K562 (cell line): ENCODE results near the gene C1RL. TPM values are rescaled to one million over a fixed set of nuclear protein-coding genes. Genes with fewer than 3 reads are reported as not detected.

ENCODE experiments used
- ATAC-seq: fragments of 200-7000 bp; cut with Tn5 transposase; 3 replicates; pipeline ENCODE4 v1.9.1; 2020; ENCODE audit warnings: moderate library complexity
- BruUV-seq: library from RNA; stranded (reverse); fragments of 400-500 nt; replicated peaks from 2 replicates; lab custom pipeline; 2021; lab: Mats Ljungman, UMichigan
- CTCF ChIA-PET: fragments of 300-600 bp; formaldehyde crosslinking; extraction: SDS; loops from one replicate; lab custom pipeline; 2021; ENCODE audit warnings: low intra/inter-chr PET ratio; lab: Yijun Ruan, JAX
- POLR2A ChIA-PET: fragments of 300-600, 350-650 bp; sonication (Branson Sonifier 250); formaldehyde crosslinking; extraction: SDS; loops from one replicate; lab custom pipeline; 2021; ENCODE audit warnings: antibody characterized with exemption, inconsistent platforms; lab: Yijun Ruan, JAX
- DNase-seq, 4 experiments: peaks; one replicate each; pipeline versions ENCODE4 v3.0.0 to v3.0.0-alpha.2; 2011 to 2018; ENCODE audit warnings: low spot score in 3 of 4, mixed read lengths in 3 of 4; ENCODE audit errors: extremely low read depth in 1 of 4
- FAIRE-seq: peaks from 2 replicates; lab custom pipeline; 2011; peaks lifted over from hg19 to GRCh38; lab: Jason Lieb, UNC
- H2AFZ ChIP-seq: 2 replicates; pipeline ENCODE4 v1.6.0; 2011; ENCODE audit warnings: low read depth, low read length, control low read depth, inconsistent platforms
- H3K27ac ChIP-seq: fragments of 200-600 bp; 3 replicates; pipeline ENCODE4 v1.8.0; 2011; ENCODE audit warnings: low read depth, mild to moderate bottlenecking, control low read depth, inconsistent platforms, low read length, moderate library complexity, mixed read lengths; ENCODE audit errors: extremely low read depth
- H3K27me3 ChIP-seq, 2 experiments: fragments of 300-600 bp in 1 of 2; 2 replicates in 1 of 2; 3 replicates in 1 of 2; pipeline versions ENCODE4 v1.6.0 to v1.8.0; 2011; ENCODE audit warnings: inconsistent platforms in 2 of 2, low read length in 2 of 2, mild to moderate bottlenecking in 1 of 2, mixed read lengths in 1 of 2, moderate library complexity in 1 of 2; ENCODE audit not compliant: control insufficient read depth in 2 of 2, insufficient read depth in 2 of 2
- H3K36me3 ChIP-seq: fragments of 300-600 bp; 3 replicates; pipeline ENCODE4 v1.8.0; 2011; ENCODE audit warnings: mild to moderate bottlenecking, low read length, inconsistent platforms; ENCODE audit not compliant: control insufficient read depth, insufficient read depth
- H3K4me1 ChIP-seq, 2 experiments: fragments of 200-600 bp in 1 of 2; replicated peaks in 1 of 2; 2 replicates in 1 of 2; 3 replicates in 1 of 2; pipeline versions ENCODE4 v1.5.1 to v1.8.0; 2011; ENCODE audit warnings: inconsistent platforms in 2 of 2, low read length in 2 of 2, mild to moderate bottlenecking in 1 of 2, mixed read lengths in 1 of 2, moderate library complexity in 1 of 2; ENCODE audit not compliant: control insufficient read depth in 2 of 2, insufficient read depth in 2 of 2
- H3K4me2 ChIP-seq: 2 replicates; pipeline ENCODE4 v1.6.1; 2011; ENCODE audit warnings: low read length, control low read depth, inconsistent platforms, mixed read lengths; ENCODE audit not compliant: insufficient read depth
- H3K4me3 ChIP-seq: fragments of 200-600 bp; sonication (generic), shearing (Covaris generic); 2 replicates; pipeline ENCODE4 v1.5.1; 2016; ENCODE audit warnings: control low read depth, inconsistent platforms
- H3K79me2 ChIP-seq: fragments of 200-600 bp; 3 replicates; pipeline ENCODE4 v1.8.0; 2011; ENCODE audit warnings: low read length, inconsistent platforms; ENCODE audit not compliant: control insufficient read depth, insufficient read depth
- H3K9ac ChIP-seq, 2 experiments: 2 replicates each; pipeline versions ENCODE4 v1.6.0 to v1.6.1; 2011; ENCODE audit warnings: low read depth in 2 of 2, low read length in 2 of 2, control low read depth in 1 of 2, inconsistent platforms in 1 of 2, mild to moderate bottlenecking in 1 of 2, mixed read lengths in 1 of 2; ENCODE audit not compliant: insufficient read depth in 1 of 2
- H3K9me1 ChIP-seq: one replicate; pipeline ENCODE4 v1.6.0; 2011; ENCODE audit warnings: inconsistent platforms, mild to moderate bottlenecking, low read length, moderate library complexity; ENCODE audit not compliant: control insufficient read depth, insufficient read depth
- H3K9me3 ChIP-seq: replicated peaks from 2 replicates; pipeline ENCODE4 v1.5.1; 2011; ENCODE audit warnings: low read depth, low read length, inconsistent platforms; ENCODE audit not compliant: control insufficient read depth, insufficient read depth
- H4K20me1 ChIP-seq: replicated peaks from 2 replicates; pipeline ENCODE4 v1.6.1; 2011; ENCODE audit warnings: low read length, inconsistent platforms, mixed read lengths; ENCODE audit not compliant: control insufficient read depth, insufficient read depth
- NFRKB ChIP-seq: fragments of 450-650 bp; IDR thresholded peaks from 2 replicates; pipeline ENCODE4 v1.6.1; 2016; ENCODE audit warnings: low read depth
- ZNF175 ChIP-seq: fragments of 200-800 bp; sonication (Bioruptor generic); IDR thresholded peaks from 2 replicates; pipeline ENCODE4 v1.6.1; 2016; ENCODE audit warnings: low read depth, mild to moderate bottlenecking, missing genetic modification characterization, missing compliant biosample characterization
- ZSCAN32 ChIP-seq: fragments of 450-650 bp; formaldehyde crosslinking; IDR thresholded peaks from 2 replicates; pipeline ENCODE4 v1.4.0; 2020; ENCODE audit warnings: mild to moderate bottlenecking, moderate library complexity
- WGBS: fragments of 100-300 bp; shearing (Covaris generic); methylation state at CpG from one replicate; pipeline ENCODE4 v1.1.6; 2016; ENCODE audit warnings: low coverage, mixed read lengths; ENCODE audit not compliant: insufficient coverage; ENCODE audit errors: missing lambda C conversion rate; 5-methylcytosine and 5-hydroxymethylcytosine counted together
- in situ Hi-C: fragments of 300-500 bp; cut with MboI; formaldehyde crosslinking; loops from 4 replicates; pipeline ENCODE4 v1.15.0; 2018; ENCODE audit warnings: inconsistent platforms, mixed read lengths
- intact Hi-C: fragments of 100-400 bp; cut with micrococcal nuclease; formaldehyde crosslinking; loops from 2 replicates; pipeline ENCODE4 v1.14.2; 2022
- polyA plus RNA-seq, 8 experiments: library from polyadenylated mRNA; depleted of rRNA in 4 of 8; stranded (reverse) in 5 of 8; unstranded in 3 of 8; fragments of >200 nt; fragmentation: Nextera tagmentation in 2 of 8; fragmentation: Illumina TruSeq in 1 of 8; extraction: Ambion mirVana in 2 of 8; extraction: Trizol in 1 of 8; gene quantifications; 2 replicates each; pipeline versions ENCODE4 v1.2.1 to v1.2.3, GENCODE V29; 2011 to 2014; ENCODE audit warnings: inconsistent platforms in 1 of 8, missing spikeins in 1 of 8
- total RNA-seq, 7 experiments: library from RNA; depleted of rRNA in 6 of 7; stranded (reverse); fragments of >200 nt in 6 of 7; fragmentation: Illumina TruSeq in 2 of 7; extraction: Trizol in 2 of 7; gene quantifications; 2 replicates each; pipeline versions ENCODE4 v1.2.1 to v1.2.3, GENCODE V29; 2011 to 2021; ENCODE audit warnings: low replicate concordance in 1 of 7
- TF ChIP-seq, protein P1 (sequence below): fragments of 200-400 bp; formaldehyde crosslinking; IDR thresholded peaks from 2 replicates; pipeline ENCODE4 v1.6.1; 2017; ENCODE audit warnings: mild to moderate bottlenecking, low read depth, low read length, moderate library complexity
- TF ChIP-seq, protein P2 (sequence below): fragments of 250-450 bp; sonication (Bioruptor Pico); IDR thresholded peaks from 2 replicates; pipeline ENCODE4 v1.5.0; 2021

Gene C1RL
- total and polyA plus RNA-seq, 9 of the 15 experiments (the other 6 are each of a cell fraction or from before 2014, with no cell fraction given): 1.4 to 10.7 (median 8.0) TPM

DNA sequence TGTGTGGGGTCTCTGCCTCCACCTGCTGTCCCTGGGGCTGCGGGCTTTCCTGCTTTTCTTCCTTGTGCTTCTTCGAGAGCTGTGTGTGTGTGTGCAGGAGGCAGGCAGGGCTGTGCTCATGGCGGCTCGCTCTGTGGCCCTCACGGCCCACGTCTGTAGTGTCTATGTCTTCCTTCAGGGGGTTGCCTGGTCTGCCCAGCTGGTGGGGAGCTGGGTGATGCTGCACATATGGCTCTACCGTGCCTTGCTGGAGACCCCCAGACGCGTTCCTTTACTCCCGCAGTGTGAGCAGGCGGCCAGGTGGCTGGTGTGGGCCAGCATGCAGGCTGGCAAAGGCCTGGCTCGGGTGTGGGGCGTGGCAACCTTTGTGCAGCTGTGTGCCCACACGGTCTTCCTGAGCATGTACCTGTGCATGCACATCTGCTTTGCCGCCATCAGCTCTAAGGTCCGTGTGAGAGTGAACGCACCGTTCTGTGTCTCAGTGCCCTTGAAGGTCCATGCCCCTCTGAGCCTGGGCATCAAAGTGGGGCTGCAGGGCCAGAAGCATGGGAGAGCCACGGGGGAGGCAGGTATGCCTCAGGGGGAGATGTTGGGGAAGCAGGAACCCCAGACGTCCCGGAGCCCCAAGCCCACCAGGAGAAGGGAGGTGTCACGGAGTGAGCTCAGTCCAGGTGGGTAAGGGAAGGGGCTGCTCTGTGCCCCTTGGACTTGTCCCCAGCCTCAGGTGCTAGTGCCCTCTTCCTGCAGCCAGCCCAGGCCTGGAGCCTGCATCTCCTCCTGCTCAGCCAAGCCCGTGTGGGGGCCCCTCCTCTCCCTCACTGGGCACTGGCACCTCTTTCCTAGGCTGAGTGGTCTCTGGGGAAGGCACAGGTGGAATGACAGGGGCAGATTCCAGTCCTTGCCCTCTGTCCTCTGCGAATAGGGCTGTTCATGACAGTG is 47.5 kb upstream of the C1RL start:
- no peak overlapping the region for H3K4me2 ChIP-seq
- in situ Hi-C loops (no loop called here), intact Hi-C loops (no loop called here)
- ChIA-PET POLR2A (interaction anchor here (0.6 kb wide), 1 partner anchor 17 kb away, joined by 4 read pairs; no protein-coding TSS in a partner anchor), CTCF (no interaction called here)
- peaks cover 0 to 9% of the 10 kb centered on the region in 2 experiments; a peak in 2 of 5 replicates for H3K4me1 ChIP-seq
- BruUV-seq: no TSS peak
- no peaks in the 10 kb centered on the region for H4K20me1 ChIP-seq
- no peaks in the 10 kb centered on the region for H3K27me3 ChIP-seq
- no peaks in the 10 kb centered on the region for H3K79me2 ChIP-seq
- no peak overlapping the region for H3K27ac ChIP-seq
- WGBS: 65% methylated on average over 10 of the region's 24 CpGs
- H3K9ac ChIP-seq: no peak overlapping the region; a peak in 1 of 4 replicates
- no peak for FAIRE-seq
- no peak overlapping the region for H3K4me3 ChIP-seq
- H3K36me3 ChIP-seq: peaks cover 4% of the 10 kb centered on the region; the same call in 1 of the 3 replicates
- DNase-seq: no peak
- H2AFZ ChIP-seq: no peak overlapping the region
- TF ChIP-seq, protein P1, sequence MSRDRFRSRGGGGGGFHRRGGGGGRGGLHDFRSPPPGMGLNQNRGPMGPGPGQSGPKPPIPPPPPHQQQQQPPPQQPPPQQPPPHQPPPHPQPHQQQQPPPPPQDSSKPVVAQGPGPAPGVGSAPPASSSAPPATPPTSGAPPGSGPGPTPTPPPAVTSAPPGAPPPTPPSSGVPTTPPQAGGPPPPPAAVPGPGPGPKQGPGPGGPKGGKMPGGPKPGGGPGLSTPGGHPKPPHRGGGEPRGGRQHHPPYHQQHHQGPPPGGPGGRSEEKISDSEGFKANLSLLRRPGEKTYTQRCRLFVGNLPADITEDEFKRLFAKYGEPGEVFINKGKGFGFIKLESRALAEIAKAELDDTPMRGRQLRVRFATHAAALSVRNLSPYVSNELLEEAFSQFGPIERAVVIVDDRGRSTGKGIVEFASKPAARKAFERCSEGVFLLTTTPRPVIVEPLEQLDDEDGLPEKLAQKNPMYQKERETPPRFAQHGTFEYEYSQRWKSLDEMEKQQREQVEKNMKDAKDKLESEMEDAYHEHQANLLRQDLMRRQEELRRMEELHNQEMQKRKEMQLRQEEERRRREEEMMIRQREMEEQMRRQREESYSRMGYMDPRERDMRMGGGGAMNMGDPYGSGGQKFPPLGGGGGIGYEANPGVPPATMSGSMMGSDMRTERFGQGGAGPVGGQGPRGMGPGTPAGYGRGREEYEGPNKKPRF: no peak
- TF ChIP-seq ZSCAN32 (CRISPR knock-in tag): no peak
- TF ChIP-seq, protein P2, sequence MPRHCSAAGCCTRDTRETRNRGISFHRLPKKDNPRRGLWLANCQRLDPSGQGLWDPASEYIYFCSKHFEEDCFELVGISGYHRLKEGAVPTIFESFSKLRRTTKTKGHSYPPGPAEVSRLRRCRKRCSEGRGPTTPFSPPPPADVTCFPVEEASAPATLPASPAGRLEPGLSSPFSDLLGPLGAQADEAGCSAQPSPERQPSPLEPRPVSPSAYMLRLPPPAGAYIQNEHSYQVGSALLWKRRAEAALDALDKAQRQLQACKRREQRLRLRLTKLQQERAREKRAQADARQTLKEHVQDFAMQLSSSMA (CRISPR knock-in tag): no peak
- TF ChIP-seq NFRKB: no peak
- no peak for TF ChIP-seq ZNF175 (CRISPR knock-in tag)
- TF ChIP-seq, all 486 proteins: peak for 0
- ATAC-seq: no peak
- no peaks in the 10 kb centered on the region for H3K9me3 ChIP-seq
- no peaks in the 10 kb centered on the region for H3K9me1 ChIP-seq
